H9 (cell line): Measurements from ENCODE around the gene PODNL1. TPM values are rescaled to one million over a fixed set of nuclear protein-coding genes. Genes with fewer than 3 reads are reported as not detected.

Source experiments
- DNase-seq: peaks from one replicate; pipeline ENCODE4 v3.0.0-alpha.2; 2017
- H2AFZ ChIP-seq: one replicate; pipeline ENCODE4 v1.6.1; 2013; ENCODE audit warnings: mild to moderate bottlenecking, low read length, control low read depth, moderate library complexity
- H2AK5ac ChIP-seq: 2 replicates; pipeline ENCODE4 v1.6.1; 2013; ENCODE audit warnings: low read length, control low read depth, mixed read lengths; ENCODE audit not compliant: insufficient read length
- H2BK120ac ChIP-seq: one replicate; pipeline ENCODE4 v1.6.1; 2013; ENCODE audit warnings: low read depth, mild to moderate bottlenecking, low read length, control low read depth, inconsistent platforms; ENCODE audit not compliant: poor library complexity, severe bottlenecking
- H2BK12ac ChIP-seq: 2 replicates; pipeline ENCODE4 v1.6.1; 2013; ENCODE audit warnings: low read length, control low read depth, mixed read lengths, low read depth; ENCODE audit not compliant: insufficient read length
- H2BK15ac ChIP-seq: 2 replicates; pipeline ENCODE4 v1.6.1; 2013; ENCODE audit warnings: low read depth, low read length, control low read depth
- H2BK20ac ChIP-seq: one replicate; pipeline ENCODE4 v1.6.1; 2013; ENCODE audit warnings: low read depth, mild to moderate bottlenecking, low read length, control low read depth, inconsistent platforms; ENCODE audit not compliant: poor library complexity, severe bottlenecking
- H2BK5ac ChIP-seq: 2 replicates; pipeline ENCODE4 v1.6.1; 2013; ENCODE audit warnings: low read length, control low read depth, mixed read lengths; ENCODE audit not compliant: insufficient read length
- H3K14ac ChIP-seq: 2 replicates; pipeline ENCODE4 v1.6.1; 2013; ENCODE audit warnings: low read length, control low read depth; ENCODE audit not compliant: insufficient read depth
- H3K18ac ChIP-seq: 2 replicates; pipeline ENCODE4 v1.6.1; 2013; ENCODE audit warnings: low read depth, mild to moderate bottlenecking, mixed read lengths, low read length, control low read depth; ENCODE audit not compliant: insufficient read length
- H3K23ac ChIP-seq: 2 replicates; pipeline ENCODE4 v1.6.1; 2013; ENCODE audit warnings: low read length, control low read depth, mixed read lengths, low read depth; ENCODE audit not compliant: insufficient read length
- H3K23me2 ChIP-seq: 2 replicates; pipeline ENCODE4 v1.6.1; 2013; ENCODE audit warnings: low read depth, mild to moderate bottlenecking, mixed read lengths, low read length, control low read depth; ENCODE audit not compliant: insufficient read length, poor library complexity, severe bottlenecking
- H3K27ac ChIP-seq: 2 replicates; pipeline ENCODE4 v1.5.1; 2013; ENCODE audit warnings: low read length, control low read depth, mixed read lengths, low read depth; ENCODE audit not compliant: insufficient read length
- H3K27me3 ChIP-seq: 2 replicates; pipeline ENCODE4 v1.6.1; 2013; ENCODE audit warnings: low read length, control low read depth, inconsistent platforms; ENCODE audit not compliant: insufficient read depth
- H3K4ac ChIP-seq: 2 replicates; pipeline ENCODE4 v1.6.1; 2013; ENCODE audit warnings: low read depth, mild to moderate bottlenecking, control low read depth, inconsistent platforms, low read length, moderate library complexity
- H3K4me1 ChIP-seq: 2 replicates; pipeline ENCODE4 v1.6.1; 2013; ENCODE audit warnings: low read length, control low read depth, inconsistent platforms; ENCODE audit not compliant: insufficient read depth
- H3K4me2 ChIP-seq: 2 replicates; pipeline ENCODE4 v1.6.1; 2013; ENCODE audit warnings: low read length, control low read depth, mixed read lengths; ENCODE audit not compliant: insufficient read length, insufficient read depth
- H3K56ac ChIP-seq: 2 replicates; pipeline ENCODE4 v1.6.1; 2013; ENCODE audit warnings: low read depth, mild to moderate bottlenecking, mixed read lengths, low read length, control low read depth; ENCODE audit not compliant: insufficient read length
- H3K79me1 ChIP-seq: 2 replicates; pipeline ENCODE4 v1.6.1; 2013; ENCODE audit warnings: low read depth, mild to moderate bottlenecking, moderate library complexity, low read length, control low read depth, inconsistent platforms; ENCODE audit not compliant: insufficient read depth, poor library complexity, severe bottlenecking
- H3K79me2 ChIP-seq: 2 replicates; pipeline ENCODE4 v1.6.1; 2013; ENCODE audit warnings: low read length, control low read depth, inconsistent platforms; ENCODE audit not compliant: insufficient read depth
- H3K9ac ChIP-seq: 2 replicates; pipeline ENCODE4 v1.6.1; 2013; ENCODE audit warnings: low read length, control low read depth, mixed read lengths; ENCODE audit not compliant: insufficient read length; ENCODE audit errors: extremely low read depth
- H3K9me3 ChIP-seq: one replicate; pipeline ENCODE4 v1.6.1; 2013; ENCODE audit warnings: low read depth, low read length, inconsistent platforms; ENCODE audit not compliant: control insufficient read depth
- H3T11ph ChIP-seq: one replicate; pipeline ENCODE4 v1.6.1; 2013; ENCODE audit warnings: mild to moderate bottlenecking, low read length, control low read depth, inconsistent platforms
- H4K20me1 ChIP-seq: one replicate; pipeline ENCODE4 v1.6.1; 2013; ENCODE audit not compliant: control insufficient read depth, insufficient read length, insufficient read depth
- H4K5ac ChIP-seq: 2 replicates; pipeline ENCODE4 v1.6.1; 2013; ENCODE audit warnings: low read depth, mild to moderate bottlenecking, mixed read lengths, low read length, control low read depth; ENCODE audit not compliant: insufficient read length
- H4K8ac ChIP-seq: replicated peaks from 2 replicates; pipeline ENCODE4 v1.6.1; 2013; ENCODE audit warnings: low read length, control low read depth, mixed read lengths, low read depth; ENCODE audit not compliant: insufficient read length
- H4K91ac ChIP-seq: 2 replicates; pipeline ENCODE4 v1.6.1; 2013; ENCODE audit warnings: low read depth, mild to moderate bottlenecking, moderate library complexity, mixed read lengths, low read length, control low read depth; ENCODE audit not compliant: insufficient read length
- H3K27ac Mint-ChIP-seq, 3 experiments: 2 replicates in 2 of 3; 3 replicates in 1 of 3; pipeline ENCODE4 v1.8.0; 2020 to 2021; ENCODE audit warnings: mixed read lengths in 3 of 3, mild to moderate bottlenecking in 1 of 3, moderate library complexity in 1 of 3
- H3K27me3 Mint-ChIP-seq: 2 replicates; pipeline ENCODE4 v1.8.0; 2021; ENCODE audit warnings: low read depth, mild to moderate bottlenecking, moderate library complexity, mixed read lengths
- H3K36me3 Mint-ChIP-seq, 3 experiments: 2 replicates in 2 of 3; 3 replicates in 1 of 3; pipeline ENCODE4 v1.8.0; 2020 to 2021; ENCODE audit warnings: low read depth in 3 of 3, mixed read lengths in 3 of 3; ENCODE audit not compliant: insufficient read depth in 1 of 3
- H3K4me1 Mint-ChIP-seq, 2 experiments: 2 replicates each; pipeline ENCODE4 v1.8.0; 2020; ENCODE audit warnings: mixed read lengths in 2 of 2
- H3K4me3 Mint-ChIP-seq, 2 experiments: 2 replicates in 1 of 2; 3 replicates in 1 of 2; pipeline ENCODE4 v1.8.0; 2020 to 2021; ENCODE audit warnings: mild to moderate bottlenecking in 2 of 2, mixed read lengths in 2 of 2, moderate library complexity in 1 of 2
- H3K9me3 Mint-ChIP-seq, 2 experiments: 2 replicates in 1 of 2; 3 replicates in 1 of 2; pipeline ENCODE4 v1.8.0; 2020; ENCODE audit warnings: mild to moderate bottlenecking in 2 of 2, mixed read lengths in 2 of 2, moderate library complexity in 1 of 2
- WGBS: extraction: QIAGEN DNeasy Blood & Tissue Kit; methylation state at CpG from one replicate; pipeline ENCODE4 v1.1.7; 2013; ENCODE audit warnings: missing lambda C conversion rate, low lambda C conversion rate, mixed read lengths; ENCODE audit not compliant: insufficient read length; ENCODE audit errors: extremely low coverage; 5-methylcytosine and 5-hydroxymethylcytosine counted together
- total RNA-seq: library from RNA; stranded (reverse); gene quantifications from 2 replicates; pipeline ENCODE4 v1.2.1, GENCODE V29; 2021
- TF ChIP-seq, protein P1 (sequence below): fragments of 200-600 bp; sonication (generic); conservative IDR thresholded peaks from 3 replicates; pipeline ENCODE4 v1.8.0; 2021; ENCODE audit warnings: antibody characterized with exemption, mild to moderate bottlenecking

Gene PODNL1
- total RNA-seq, 1 experiment from 2014 or later = 0.68 TPM

DNA sequence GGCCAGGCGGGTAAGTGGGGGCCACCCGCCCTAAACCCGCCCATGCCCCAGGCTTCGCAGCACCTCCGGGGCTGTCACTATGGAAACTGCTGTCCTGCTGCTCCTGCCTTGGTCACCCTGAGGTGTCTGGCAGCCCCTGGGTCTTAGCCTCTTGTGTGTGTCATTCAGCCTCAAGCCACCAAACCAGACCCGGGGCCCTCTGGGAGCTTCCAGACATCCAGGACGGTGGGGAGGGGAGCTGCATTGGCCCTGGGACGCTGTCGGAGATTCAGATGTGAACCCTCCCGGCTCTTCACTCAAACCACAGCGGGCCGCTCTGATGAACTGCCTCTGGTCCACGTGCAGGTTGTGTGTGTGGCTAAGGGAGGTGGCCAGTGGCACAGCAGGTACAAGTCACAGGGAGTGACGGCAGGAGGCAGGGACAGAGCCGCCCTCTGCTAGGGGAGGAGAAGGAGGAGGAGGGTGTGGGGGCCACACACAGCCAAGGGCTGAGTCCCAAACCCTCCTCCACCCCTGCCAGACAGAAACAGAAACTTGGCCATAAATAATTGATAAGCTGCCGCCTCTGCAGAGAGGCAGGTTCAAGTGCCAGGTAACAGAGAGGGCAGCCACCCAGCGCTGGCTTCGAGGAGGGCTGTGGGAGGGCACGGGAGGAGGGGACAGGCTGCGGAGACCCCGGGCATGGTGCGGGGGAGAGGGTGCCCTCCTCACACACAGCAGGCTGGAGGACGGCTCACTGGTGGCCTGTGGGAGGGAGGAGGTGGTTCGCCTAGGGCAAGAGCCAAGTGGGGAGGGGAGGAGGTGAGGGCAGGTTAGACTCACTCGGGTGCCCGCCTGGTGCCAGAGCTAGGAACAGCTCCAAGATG lies 53.3 kb downstream of the PODNL1 start:
- H3K4me1 Mint-ChIP-seq = peaks cover 20 to 27% of the 10 kb centered on the region in 2 experiments
- no peak overlapping the region for H3K4me2 ChIP-seq
- H3K23ac ChIP-seq = no peak overlapping the region
- H2BK5ac ChIP-seq = no peak overlapping the region
- H4K8ac ChIP-seq = no peak overlapping the region
- H3K18ac ChIP-seq = no peak overlapping the region
- no peaks in the 10 kb centered on the region for H3K79me2 ChIP-seq
- no peak overlapping the region for H2AK5ac ChIP-seq
- DNase-seq = no peak
- H4K20me1 ChIP-seq = no peaks in the 10 kb centered on the region
- H3T11ph ChIP-seq = no peak overlapping the region
- H2BK120ac ChIP-seq = no peak overlapping the region
- H3K27me3 ChIP-seq = no peaks in the 10 kb centered on the region
- H3K14ac ChIP-seq = no peak overlapping the region; the same call in 1 of the 2 replicates
- TF ChIP-seq, protein P1, sequence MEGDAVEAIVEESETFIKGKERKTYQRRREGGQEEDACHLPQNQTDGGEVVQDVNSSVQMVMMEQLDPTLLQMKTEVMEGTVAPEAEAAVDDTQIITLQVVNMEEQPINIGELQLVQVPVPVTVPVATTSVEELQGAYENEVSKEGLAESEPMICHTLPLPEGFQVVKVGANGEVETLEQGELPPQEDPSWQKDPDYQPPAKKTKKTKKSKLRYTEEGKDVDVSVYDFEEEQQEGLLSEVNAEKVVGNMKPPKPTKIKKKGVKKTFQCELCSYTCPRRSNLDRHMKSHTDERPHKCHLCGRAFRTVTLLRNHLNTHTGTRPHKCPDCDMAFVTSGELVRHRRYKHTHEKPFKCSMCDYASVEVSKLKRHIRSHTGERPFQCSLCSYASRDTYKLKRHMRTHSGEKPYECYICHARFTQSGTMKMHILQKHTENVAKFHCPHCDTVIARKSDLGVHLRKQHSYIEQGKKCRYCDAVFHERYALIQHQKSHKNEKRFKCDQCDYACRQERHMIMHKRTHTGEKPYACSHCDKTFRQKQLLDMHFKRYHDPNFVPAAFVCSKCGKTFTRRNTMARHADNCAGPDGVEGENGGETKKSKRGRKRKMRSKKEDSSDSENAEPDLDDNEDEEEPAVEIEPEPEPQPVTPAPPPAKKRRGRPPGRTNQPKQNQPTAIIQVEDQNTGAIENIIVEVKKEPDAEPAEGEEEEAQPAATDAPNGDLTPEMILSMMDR = no peak
- no peaks in the 10 kb centered on the region for H3K36me3 Mint-ChIP-seq
- H3K9me3 ChIP-seq = no peaks in the 10 kb centered on the region
- WGBS = no CpG with 5 or more reads among the region's 26 CpGs
- H3K56ac ChIP-seq = no peak overlapping the region
- H3K9me3 Mint-ChIP-seq = no peaks in the 10 kb centered on the region; a peak in 1 of 5 replicates
- peaks cover 3% of the 10 kb centered on the region; the same call in 1 of the 2 replicates for H3K4me1 ChIP-seq
- no peak overlapping the region for H2AFZ ChIP-seq
- no peak overlapping the region for H3K4me3 Mint-ChIP-seq
- H4K5ac ChIP-seq = no peak overlapping the region
- no peak overlapping the region for H3K9ac ChIP-seq
- peaks cover 3% of the 10 kb centered on the region for H3K23me2 ChIP-seq
- H2BK15ac ChIP-seq = no peak overlapping the region
- no peak overlapping the region for H2BK12ac ChIP-seq
- no peaks in the 10 kb centered on the region for H3K79me1 ChIP-seq
- no peak overlapping the region for H3K4ac ChIP-seq
- no peak overlapping the region for H2BK20ac ChIP-seq
- no peak overlapping the region for H3K27ac ChIP-seq
- H3K27me3 Mint-ChIP-seq = peaks cover 2% of the 10 kb centered on the region; the same call in 1 of the 2 replicates
- no peak overlapping the region for H3K27ac Mint-ChIP-seq
- H4K91ac ChIP-seq = no peak overlapping the region
